A549 treated with RU486 at 1 μM for 4 hours (cell line): ENCODE measurements around the gene HPS5. TPM values are rescaled to one million over a fixed set of nuclear protein-coding genes. Genes with fewer than 3 reads are reported as not detected.

Experiments used
- total RNA-seq: library from RNA; stranded (reverse); fragments of 200-300 nt; extraction: Qiagen RNA extraction; gene quantifications from 5 replicates; pipeline ENCODE4 v1.2.3, GENCODE V29; 2022; ENCODE audit warnings: low read depth

HPS5 gene, protein sequence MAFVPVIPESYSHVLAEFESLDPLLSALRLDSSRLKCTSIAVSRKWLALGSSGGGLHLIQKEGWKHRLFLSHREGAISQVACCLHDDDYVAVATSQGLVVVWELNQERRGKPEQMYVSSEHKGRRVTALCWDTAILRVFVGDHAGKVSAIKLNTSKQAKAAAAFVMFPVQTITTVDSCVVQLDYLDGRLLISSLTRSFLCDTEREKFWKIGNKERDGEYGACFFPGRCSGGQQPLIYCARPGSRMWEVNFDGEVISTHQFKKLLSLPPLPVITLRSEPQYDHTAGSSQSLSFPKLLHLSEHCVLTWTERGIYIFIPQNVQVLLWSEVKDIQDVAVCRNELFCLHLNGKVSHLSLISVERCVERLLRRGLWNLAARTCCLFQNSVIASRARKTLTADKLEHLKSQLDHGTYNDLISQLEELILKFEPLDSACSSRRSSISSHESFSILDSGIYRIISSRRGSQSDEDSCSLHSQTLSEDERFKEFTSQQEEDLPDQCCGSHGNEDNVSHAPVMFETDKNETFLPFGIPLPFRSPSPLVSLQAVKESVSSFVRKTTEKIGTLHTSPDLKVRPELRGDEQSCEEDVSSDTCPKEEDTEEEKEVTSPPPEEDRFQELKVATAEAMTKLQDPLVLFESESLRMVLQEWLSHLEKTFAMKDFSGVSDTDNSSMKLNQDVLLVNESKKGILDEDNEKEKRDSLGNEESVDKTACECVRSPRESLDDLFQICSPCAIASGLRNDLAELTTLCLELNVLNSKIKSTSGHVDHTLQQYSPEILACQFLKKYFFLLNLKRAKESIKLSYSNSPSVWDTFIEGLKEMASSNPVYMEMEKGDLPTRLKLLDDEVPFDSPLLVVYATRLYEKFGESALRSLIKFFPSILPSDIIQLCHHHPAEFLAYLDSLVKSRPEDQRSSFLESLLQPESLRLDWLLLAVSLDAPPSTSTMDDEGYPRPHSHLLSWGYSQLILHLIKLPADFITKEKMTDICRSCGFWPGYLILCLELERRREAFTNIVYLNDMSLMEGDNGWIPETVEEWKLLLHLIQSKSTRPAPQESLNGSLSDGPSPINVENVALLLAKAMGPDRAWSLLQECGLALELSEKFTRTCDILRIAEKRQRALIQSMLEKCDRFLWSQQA
- total RNA-seq, result 9.4 to 16.0 TPM (median 13.4 TPM) in 5 replicates

GRCh38 chr11:18321969-18322711 is at the start of gene HPS5, which contains the start of gene GTF2H1:
HPS5 (minus strand) TSS chr11:18322140; CDS start chr11:18317858, 4,282 bp downstream.
GTF2H1 (plus strand) TSS chr11:18322567; CDS start chr11:18333075, 10,508 bp downstream.

DNA sequence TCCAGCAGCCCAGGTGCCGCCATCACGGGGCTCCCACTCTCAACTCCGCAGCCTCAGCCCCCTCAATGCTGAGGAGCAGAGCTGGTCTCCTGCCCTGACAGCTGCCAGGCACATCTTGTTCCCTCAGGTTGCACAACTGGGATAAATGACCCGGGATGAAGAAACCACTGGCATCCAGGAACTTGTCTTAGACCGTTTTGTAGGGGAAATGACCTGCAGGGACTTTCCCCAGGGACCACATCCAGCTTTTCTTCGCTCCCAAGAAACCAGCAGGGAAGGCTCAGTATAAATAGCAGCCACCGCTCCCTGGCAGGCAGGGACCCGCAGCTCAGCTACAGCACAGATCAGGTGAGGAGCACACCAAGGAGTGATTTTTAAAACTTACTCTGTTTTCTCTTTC is 56.0 kb downstream of the HPS5 start, which contains the start of gene SAA1:
Gene SAA1 (plus strand): TSS at position 316 of the 400 bp plus-strand sequence. CDS start 624 bp downstream, outside the sequence.

GRCh38 chr11:18248561-18248960 is 73.4 kb downstream of the HPS5 start, which contains the start of gene SAA2:
SAA2 (minus strand) TSS chr11:18248668; CDS start chr11:18248011, 657 bp downstream.

DNA sequence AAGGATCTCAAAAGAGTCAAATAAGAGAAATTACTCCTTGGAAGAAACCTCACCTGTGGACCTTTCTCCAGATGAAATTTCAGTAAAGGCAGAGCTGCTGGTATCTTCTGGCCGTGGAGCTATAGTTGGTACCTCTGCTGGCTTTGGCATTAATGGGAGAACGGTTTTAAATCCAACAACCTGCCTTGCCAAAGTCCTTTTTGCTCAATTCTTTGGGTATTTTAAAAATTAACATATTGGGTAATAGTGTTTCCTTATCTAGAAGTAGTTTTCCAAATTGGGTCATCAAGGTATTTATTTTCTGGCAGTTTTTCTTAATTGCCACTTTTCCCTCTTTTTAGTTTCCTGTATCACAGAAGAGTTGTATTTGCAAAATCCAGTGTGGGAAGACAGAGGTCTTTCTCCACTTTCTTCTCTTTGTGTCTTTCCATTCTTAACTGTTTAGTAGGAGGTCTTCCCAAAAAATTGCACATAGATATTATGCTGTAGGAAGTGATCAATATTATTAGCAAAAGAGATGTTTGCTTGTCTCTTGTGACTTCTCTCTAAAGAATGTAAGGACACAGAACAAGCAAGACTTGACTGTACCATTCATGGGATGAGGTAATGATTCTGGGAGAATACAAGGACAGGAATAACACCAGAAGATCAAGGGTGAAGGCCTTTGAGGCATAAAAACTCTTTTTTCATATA is 85.1 kb downstream of the HPS5 start, which contains the start of gene SAA4:
Gene SAA4 (minus strand): TSS at position 139 of the 693 bp plus-strand sequence. CDS start 876 bp downstream, outside the sequence.

Other genes with a start within 250 kb of the HPS5 start
- gene SAAL1, start 216.1 kb downstream of the HPS5 start, total RNA-seq, result 31.4 to 43.8 TPM (median 40.7 TPM) in 5 replicates
- gene MRGPRX3, start 189.6 kb downstream of the HPS5 start, total RNA-seq, result not detected in 5 replicates
- not detected in 5 replicates for gene MRGPRX4, start 149.3 kb downstream of the HPS5 start, total RNA-seq
- gene SAA4, start 85.3 kb downstream of the HPS5 start, total RNA-seq, result not detected in 5 replicates
- gene SAA2, start 73.5 kb downstream of the HPS5 start, total RNA-seq, result not detected in 5 replicates
- gene SAA1, start 55.9 kb downstream of the HPS5 start, total RNA-seq, result 0.25 to 1.1 TPM (median 0.49 TPM) in 4 of 5 replicates, not detected in the other
- gene GTF2H1, start 427 bp upstream of the HPS5 start, total RNA-seq, result 32.2 to 35.4 TPM (median 34.3 TPM) in 5 replicates
- gene LDHA, start 72.4 kb upstream of the HPS5 start, total RNA-seq, result 2,389 to 3,452 TPM (median 2,525 TPM) in 5 replicates
- 0.27 TPM in 1 of 5 replicates, not detected in the others for gene LDHC, start 90.2 kb upstream of the HPS5 start, total RNA-seq
- gene LDHAL6A, start 133.7 kb upstream of the HPS5 start, total RNA-seq, result not detected in 5 replicates
- 80.2 to 124 TPM (median 99.1 TPM) in 5 replicates for gene TSG101, start 204.8 kb upstream of the HPS5 start, total RNA-seq